ENCODE results near the gene SPATA24.
"Not testable (repeated sequence)": the region's sequence is repeated elsewhere in the genome, so short reads cannot be mapped to it uniquely, and the experiment has no call there.

Gene SPATA24

GRCh38 chr5:139394654-139395566 is 9.0 kb downstream of the SPATA24 start, which contains the start of gene PROB1:
PROB1 (minus strand) TSS chr5:139395104; CDS start chr5:139395081, 23 bp downstream.
- DNase-seq (ENCODE audit: low read depth) = no peak

GRCh38 chr5:139394123-139394653 is 9.7 kb downstream of the SPATA24 start:
- DNase-seq (ENCODE audit: low read depth) = no peak

GRCh38 chr5:139393497-139394122 is 10.3 kb downstream of the SPATA24 start:
- DNase-seq (ENCODE audit: low read depth) = no peak

- peak; percentile 60 for DNase-seq (ENCODE audit: low read depth)
Observed at GRCh38 chr5:139392678-139393496, 11.0 kb downstream of the SPATA24 start.

- no peak for DNase-seq (ENCODE audit: low read depth)
Observed at GRCh38 chr5:139392324-139392677, 11.6 kb downstream of the SPATA24 start.

GRCh38 chr5:139391570-139392323 is 12.1 kb downstream of the SPATA24 start:
- no peak for DNase-seq (ENCODE audit: low read depth)

GRCh38 chr5:139390639-139391569 is 13.0 kb downstream of the SPATA24 start:
- no peak for DNase-seq (ENCODE audit: low read depth)

- peak; percentile 33 for DNase-seq (ENCODE audit: low read depth)
Observed at GRCh38 chr5:139389701-139390638, 13.9 kb downstream of the SPATA24 start, which contains the start of gene MZB1. MZB1 (minus strand) TSS chr5:139389913; CDS start chr5:139389856, 57 bp downstream.

GRCh38 chr5:139388198-139388821 is 15.6 kb downstream of the SPATA24 start:
- no peak for DNase-seq (ENCODE audit: low read depth)

GRCh38 chr5:139387611-139388197 is 16.2 kb downstream of the SPATA24 start:
- no peak for DNase-seq (ENCODE audit: low read depth)

- DNase-seq (ENCODE audit: low read depth) = not testable (repeated sequence)
Observed at GRCh38 chr5:139386956-139387355, 16.9 kb downstream of the SPATA24 start.

GRCh38 chr5:139386050-139386438 is 17.8 kb downstream of the SPATA24 start:
- no peak for DNase-seq (ENCODE audit: low read depth)

GRCh38 chr5:139385061-139386049 is 18.5 kb downstream of the SPATA24 start:
- no peak for DNase-seq (ENCODE audit: low read depth)

- DNase-seq (ENCODE audit: low read depth) = no peak
Observed at GRCh38 chr5:139384591-139385051, 19.3 kb downstream of the SPATA24 start.

- DNase-seq (ENCODE audit: low read depth) = no peak
Observed at GRCh38 chr5:139383993-139384590, 19.8 kb downstream of the SPATA24 start.

- no peak for DNase-seq (ENCODE audit: low read depth)
Observed at GRCh38 chr5:139383275-139383992, 20.5 kb downstream of the SPATA24 start, which contains the start of gene SLC23A1. SLC23A1 (minus strand) TSS chr5:139383297; CDS start chr5:139383253, 44 bp downstream.

Measured in stimulated activated CD4-positive, alpha-beta T cell treated with anti-CD3 and anti-CD28 coated beads, Interleukin-2, amount 100 ng/mL, for 4 hours (primary cell).